ENCODE results near the gene SLC30A1.

- no peak for TF ChIP-seq CTCF (IDR thresholded peaks at IDR 0.05)
- no peak for TF ChIP-seq POLR2AphosphoS5 (IDR thresholded peaks at IDR 0.05; ENCODE audit: insufficient read depth in 1 of 2, low read depth in 1 of 2)
These were observed 52.0 kb downstream of the SLC30A1 start for GRCh38 chr1:211527006-211527405.
